ENCODE results near the gene ZNF516.

ZNF516 gene

GRCh38 chr18:76356666-76357065 lies 138.4 kb downstream of the ZNF516 start:
- TF ChIP-seq CSRNP3 (CRISPR knock-in tag; IDR thresholded peaks at IDR 0.05) (no peak), ARNTL (CRISPR knock-in tag; IDR thresholded peaks at IDR 0.05; ENCODE audit: borderline replicate concordance, low read depth) (no peak), POU6F1 (CRISPR knock-in tag; IDR thresholded peaks at IDR 0.05; ENCODE audit: borderline replicate concordance, low read depth) (no peak)
- ATAC-seq, result no peak

GRCh38 chr18:76354348-76354747 lies 140.7 kb downstream of the ZNF516 start:
- TF ChIP-seq RARB (CRISPR knock-in tag; IDR thresholded peaks at IDR 0.05), result no peak
- no peak for TF ChIP-seq ZFP3 (CRISPR knock-in tag; IDR thresholded peaks at IDR 0.05)
- no peak for TF ChIP-seq SNAI2 (CRISPR knock-in tag; IDR thresholded peaks at IDR 0.05)
- no peak for TF ChIP-seq ISL1 (CRISPR knock-in tag; IDR thresholded peaks at IDR 0.05)
- no peak for TF ChIP-seq CSDC2 (CRISPR knock-in tag; IDR thresholded peaks at IDR 0.05)
- no peak for TF ChIP-seq TOX (CRISPR knock-in tag; IDR thresholded peaks at IDR 0.05; ENCODE audit: borderline replicate concordance)
- no peak for TF ChIP-seq ZNF565 (CRISPR knock-in tag; conservative IDR thresholded peaks at IDR 0.05; ENCODE audit: low read depth)
- TF ChIP-seq POU6F1 (CRISPR knock-in tag; IDR thresholded peaks at IDR 0.05; ENCODE audit: borderline replicate concordance, low read depth), result no peak
- TF ChIP-seq CSRNP3 (CRISPR knock-in tag; IDR thresholded peaks at IDR 0.05), result no peak
- TF ChIP-seq CREB5 (CRISPR knock-in tag; IDR thresholded peaks at IDR 0.05; ENCODE audit: low read depth), result no peak
- no peak for TF ChIP-seq TSHZ2 (CRISPR knock-in tag; IDR thresholded peaks at IDR 0.05)
- no peak for TF ChIP-seq GLIS3 (CRISPR knock-in tag; IDR thresholded peaks at IDR 0.05)
- no peak for TF ChIP-seq ZNF8 (CRISPR knock-in tag; IDR thresholded peaks at IDR 0.05)
- no peak for TF ChIP-seq OSR1 (CRISPR knock-in tag; IDR thresholded peaks at IDR 0.05)
- no peak for TF ChIP-seq ZC3H10 (CRISPR knock-in tag; IDR thresholded peaks at IDR 0.05)
- TF ChIP-seq ZFP30 (CRISPR knock-in tag; IDR thresholded peaks at IDR 0.05), result no peak
- no peak for TF ChIP-seq ZNF70 (CRISPR knock-in tag; IDR thresholded peaks at IDR 0.05)
- no peak for TF ChIP-seq PPARA (CRISPR knock-in tag; IDR thresholded peaks at IDR 0.05; ENCODE audit: borderline replicate concordance)

GRCh38 chr18:76353500-76353899 lies 141.5 kb downstream of the ZNF516 start:
- no peak for TF ChIP-seq CSRNP3 (CRISPR knock-in tag; IDR thresholded peaks at IDR 0.05)
- TF ChIP-seq PATZ1 (CRISPR knock-in tag; IDR thresholded peaks at IDR 0.05; ENCODE audit: borderline replicate concordance), result no peak

More at GRCh38 chr18:76354348-76354747, 140.7 kb downstream of the ZNF516 start:
- no peak for ATAC-seq

More at GRCh38 chr18:76353500-76353899, 141.5 kb downstream of the ZNF516 start:
- ATAC-seq, result no peak
